ENCODE measurements around the gene AUTS2.

AUTS2 gene

DNA sequence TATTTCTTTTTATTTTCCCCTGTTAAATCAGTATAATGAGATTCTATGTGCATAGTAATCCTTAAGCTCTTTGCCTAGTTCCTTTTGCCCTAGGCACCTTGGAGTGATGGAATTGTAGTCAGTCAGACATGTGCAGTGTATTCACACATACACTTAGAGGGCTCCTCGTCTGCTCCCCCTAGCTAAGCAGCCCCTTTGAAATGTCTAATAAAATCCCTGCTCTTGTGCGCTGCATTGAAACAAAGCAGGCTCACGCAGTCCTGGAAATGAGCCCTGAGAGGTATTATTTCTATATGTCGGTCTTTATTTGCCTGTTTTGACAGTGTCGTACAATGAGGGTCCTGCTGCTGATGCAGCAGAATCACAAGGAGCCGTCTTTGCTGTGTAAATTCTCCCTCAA is 258.7 kb downstream of the AUTS2 start:
- DNase-seq (ENCODE audit: low read depth) = no peak

DNA sequence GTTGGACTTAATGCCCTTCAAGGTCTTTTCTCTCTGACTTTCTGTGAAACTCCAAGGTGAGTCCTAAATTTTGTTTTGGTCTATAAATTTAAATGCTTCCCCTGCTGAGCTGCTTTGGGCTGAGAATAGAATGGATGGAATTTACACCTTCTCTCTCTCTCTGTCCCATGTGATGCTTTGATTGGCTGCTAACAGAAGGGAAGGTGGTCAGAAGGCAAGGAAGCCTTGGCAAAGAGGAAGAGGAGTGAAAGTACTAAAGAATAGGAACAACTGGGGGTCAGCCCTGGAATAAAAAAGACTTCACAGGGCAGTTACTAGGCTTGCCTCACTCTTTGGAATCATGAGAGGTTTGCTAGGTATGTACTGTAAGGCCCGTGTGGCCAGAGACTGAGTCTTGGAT is 260.2 kb downstream of the AUTS2 start:
- no peak for DNase-seq (ENCODE audit: low read depth)

DNA sequence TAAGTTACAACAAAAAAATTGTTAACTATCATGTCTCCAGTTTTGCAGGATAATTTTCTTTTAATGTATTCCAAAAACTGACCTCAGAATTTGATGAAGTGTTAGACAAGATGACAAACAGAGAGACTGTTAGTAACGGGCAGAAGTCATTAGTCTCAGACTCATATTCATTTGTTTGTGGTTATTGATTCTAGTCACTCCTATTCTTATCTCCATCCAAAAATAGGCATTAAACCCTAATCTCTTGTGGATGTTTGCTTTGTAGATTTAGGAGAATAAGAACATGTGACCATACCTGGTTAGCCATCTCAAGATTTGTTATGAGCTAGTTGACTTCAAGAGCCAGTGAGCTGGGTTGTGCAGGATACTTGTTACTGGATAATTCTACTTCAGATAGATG is 261.1 kb downstream of the AUTS2 start:
- no peak for DNase-seq (ENCODE audit: low read depth)

DNA sequence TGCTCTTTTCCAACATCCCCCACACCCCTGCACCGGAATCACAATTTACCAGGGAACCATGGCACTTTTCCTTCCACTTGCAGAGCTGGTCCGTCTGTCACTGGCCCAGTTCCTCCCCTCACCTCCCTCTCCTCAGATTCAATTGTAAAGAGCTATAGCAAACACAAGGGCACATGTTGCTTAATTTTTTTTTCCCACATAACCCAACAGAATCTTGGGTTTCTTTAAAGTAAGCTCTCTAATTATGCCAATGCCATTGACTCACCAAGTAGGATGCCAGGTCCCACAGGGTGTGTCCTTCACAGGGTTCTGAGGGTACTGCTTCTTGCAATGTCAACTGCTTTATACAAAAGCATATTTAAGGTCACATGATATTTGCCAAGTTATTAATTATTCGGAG is 262.2 kb downstream of the AUTS2 start:
- DNase-seq (ENCODE audit: low read depth) = no peak

DNA sequence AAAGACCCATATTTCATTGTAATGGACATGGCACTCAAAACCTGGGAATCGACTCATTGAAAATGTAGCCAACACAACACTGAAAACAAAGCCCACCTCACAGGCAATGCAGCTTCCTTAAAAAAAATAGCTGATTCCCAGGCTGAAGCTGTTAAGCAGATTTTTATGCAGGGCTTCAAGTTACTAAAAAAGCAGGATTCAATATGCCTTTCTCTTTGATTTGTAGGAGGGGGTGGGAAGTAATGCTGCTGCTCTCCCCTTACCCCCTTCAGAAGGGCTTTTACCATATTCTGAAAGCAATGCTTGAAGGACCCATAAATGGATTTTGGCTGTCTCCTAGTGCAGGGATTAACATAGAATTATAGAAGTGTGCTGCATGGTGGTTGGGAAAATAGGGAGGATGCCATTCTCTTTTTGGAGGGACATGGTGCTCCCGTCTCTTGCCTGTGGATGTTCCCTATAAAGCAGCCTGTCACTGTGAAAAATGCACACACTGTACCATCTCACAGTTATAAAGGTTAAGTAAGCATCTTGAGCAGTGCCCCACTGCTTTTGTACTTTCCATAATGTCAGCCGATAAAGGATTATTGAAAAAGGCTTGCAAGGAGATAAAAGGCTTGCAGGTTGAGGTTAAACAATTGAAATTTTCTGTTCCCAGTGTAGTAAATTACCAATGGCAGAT is 262.8 kb downstream of the AUTS2 start:
- DNase-seq (ENCODE audit: low read depth) = no peak

DNA sequence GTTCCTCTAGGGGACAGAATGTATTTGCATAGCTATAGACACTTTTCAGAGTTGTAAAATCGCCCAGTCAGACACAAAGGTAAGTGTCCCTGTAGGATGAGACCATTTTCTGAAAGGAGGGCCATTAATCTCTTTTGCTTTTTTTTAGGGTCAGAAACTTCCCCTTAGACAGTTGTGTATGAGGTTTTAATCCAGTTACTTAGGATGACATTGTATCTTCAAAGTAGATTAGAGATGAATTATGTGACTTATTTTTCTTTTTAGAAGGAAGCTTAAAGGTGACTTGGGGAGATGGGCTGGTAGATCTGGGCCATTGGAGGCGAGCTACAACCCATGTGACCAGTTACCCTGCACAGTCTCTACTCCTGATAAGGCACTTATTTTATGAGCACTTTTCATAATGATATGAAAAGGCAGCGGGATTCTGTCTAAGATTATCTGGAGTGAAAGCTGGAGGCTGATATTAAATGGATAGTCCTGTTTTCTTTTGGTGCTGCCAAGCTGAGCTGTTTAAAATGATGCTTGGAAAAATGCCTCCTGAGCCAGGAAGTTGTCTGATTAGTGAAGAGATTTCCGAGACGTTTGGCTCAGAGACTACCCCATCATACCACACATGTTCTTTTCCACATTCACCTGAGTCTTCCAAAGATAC is 264.3 kb downstream of the AUTS2 start:
- DNase-seq (ENCODE audit: low read depth) = no peak

DNA sequence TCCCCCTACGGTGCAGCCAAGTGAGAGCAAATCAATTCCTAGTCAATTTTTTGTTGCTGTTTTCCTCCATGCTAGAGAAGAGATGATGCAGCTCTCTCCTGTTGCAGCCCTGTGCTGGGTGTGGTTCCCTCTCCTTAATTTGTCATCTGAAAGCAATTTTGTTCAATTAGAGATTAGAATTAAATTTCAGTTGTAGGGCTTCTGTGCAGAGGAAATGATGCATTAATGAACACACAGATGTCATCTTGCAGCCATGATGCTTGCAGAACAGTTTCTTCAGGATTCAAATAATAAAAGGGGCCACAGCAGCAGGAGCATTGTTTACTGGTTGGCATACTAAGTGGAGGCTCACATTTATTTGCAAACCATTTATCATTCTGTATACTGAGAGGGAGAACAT is 266.0 kb downstream of the AUTS2 start:
- no peak for DNase-seq (ENCODE audit: low read depth)

DNA sequence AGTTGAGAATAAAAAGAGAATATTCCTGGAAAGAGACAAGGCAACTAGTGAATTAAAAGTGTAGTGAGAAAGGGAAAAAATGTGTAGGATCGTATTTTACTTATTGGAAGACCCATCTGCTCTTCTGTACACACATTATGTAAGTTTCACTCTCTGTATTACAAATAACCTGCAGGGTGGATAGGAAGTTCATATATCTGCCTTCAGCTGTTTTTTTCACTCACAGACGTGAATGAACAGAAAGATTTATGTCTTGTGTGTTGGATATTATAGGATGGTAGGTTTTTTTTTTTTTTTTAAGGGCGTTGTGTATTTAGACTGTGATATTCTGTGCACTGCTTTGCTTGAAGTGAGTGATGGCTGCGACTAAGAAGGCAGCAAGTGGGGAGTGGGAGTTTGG is 266.5 kb downstream of the AUTS2 start:
- no peak for DNase-seq (ENCODE audit: low read depth)

DNA sequence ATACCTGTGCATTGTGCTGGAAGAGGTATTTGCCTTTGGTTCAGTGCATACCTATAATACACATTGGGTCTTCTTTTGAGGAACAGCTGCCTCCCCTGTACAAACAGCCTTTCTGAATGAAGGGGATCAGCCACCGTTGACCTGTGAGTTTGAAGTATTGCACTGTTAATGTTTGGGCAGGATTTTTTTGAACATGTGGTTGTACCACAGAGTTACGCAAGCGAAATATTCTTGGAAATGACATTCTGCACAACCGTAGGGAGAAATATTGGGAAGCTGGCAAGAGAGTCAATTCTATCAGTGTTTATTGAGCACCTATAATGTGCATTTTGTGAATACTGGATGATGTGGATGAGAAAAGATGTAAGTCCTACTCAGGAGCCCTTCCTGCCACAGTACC is 270.6 kb downstream of the AUTS2 start:
- DNase-seq (ENCODE audit: low read depth) = no peak

DNA sequence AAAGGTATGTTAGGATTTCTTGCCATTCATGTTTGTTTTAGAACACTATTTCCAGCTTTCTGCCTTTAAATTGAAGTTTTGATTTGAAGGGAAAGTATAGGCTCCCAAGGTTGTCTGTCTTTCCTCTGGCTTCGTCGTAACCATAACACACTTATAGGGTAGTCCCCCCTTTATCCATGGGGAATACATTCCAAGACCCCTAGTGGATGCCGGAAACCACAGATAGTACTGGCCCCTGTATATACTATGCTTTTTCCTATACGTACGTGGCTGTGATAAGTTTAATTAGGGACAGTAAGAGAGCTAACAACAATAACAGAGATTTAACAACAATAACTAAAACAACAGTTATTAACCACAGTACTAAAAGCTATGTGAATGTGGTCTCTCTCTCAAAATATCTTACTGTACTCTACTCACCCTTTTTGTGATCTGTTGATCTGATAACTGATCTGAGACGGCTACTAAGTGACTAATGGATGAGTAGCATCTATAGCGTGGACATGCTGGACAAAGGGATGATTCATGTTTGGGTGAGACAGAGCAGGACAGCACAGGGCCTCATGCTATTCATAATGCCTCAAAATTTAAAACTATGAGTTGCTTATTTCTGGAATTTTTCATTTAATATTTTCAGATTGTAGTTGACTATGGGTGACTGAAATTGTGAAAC is 273.1 kb downstream of the AUTS2 start:
- peak; percentile 36 for DNase-seq (ENCODE audit: low read depth)

DNA sequence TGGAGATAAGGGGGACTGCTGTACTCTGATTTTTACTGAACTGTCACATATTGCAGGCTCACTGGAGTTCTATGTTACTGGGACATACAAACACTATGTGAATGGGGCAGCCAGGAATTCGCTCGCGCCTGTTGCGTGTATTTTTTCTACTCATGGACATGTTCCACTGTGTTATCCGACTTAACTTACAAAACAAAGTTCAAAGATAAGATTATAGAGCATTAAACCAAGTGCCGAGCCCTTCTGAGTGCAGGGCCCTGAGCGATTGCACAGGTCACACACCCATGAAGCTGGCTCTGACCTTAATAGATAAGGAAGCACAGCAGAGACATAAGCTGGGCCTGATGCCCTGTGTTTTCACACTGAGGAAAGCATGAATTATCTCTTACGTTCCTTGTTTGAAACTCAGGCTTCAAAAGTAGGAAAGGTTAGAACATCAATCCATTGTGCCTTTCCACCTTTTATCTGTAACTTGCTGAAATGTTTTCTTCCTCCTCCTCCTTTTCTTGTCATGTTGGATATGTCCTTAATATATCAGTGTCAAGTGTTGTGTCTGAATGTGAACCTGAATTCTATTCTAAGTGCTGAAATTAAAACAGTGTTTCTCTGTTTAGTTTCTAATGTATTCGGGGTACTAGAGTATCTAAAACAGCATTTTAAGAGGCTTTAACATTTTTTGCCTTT is 273.8 kb downstream of the AUTS2 start:
- DNase-seq (ENCODE audit: low read depth) = no peak

DNA sequence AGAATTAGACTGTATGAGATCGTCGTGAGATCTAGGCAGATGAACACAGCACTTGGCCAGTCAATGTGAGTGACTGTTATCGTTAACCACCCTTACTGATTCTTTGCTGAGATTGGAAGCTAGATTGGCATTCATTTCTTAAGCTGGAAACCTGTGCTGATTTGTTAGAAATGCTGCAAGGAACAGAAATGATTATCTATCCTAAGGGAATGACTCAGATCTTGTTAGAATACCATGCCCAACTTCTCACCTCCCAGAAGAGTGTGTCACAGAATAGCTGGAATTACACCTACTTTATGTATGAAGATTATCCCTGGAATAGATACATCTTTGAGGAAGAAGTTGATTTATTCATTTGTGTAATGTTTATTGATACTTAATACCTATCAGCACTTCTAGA is 275.2 kb downstream of the AUTS2 start:
- DNase-seq (ENCODE audit: low read depth) = no peak

DNA sequence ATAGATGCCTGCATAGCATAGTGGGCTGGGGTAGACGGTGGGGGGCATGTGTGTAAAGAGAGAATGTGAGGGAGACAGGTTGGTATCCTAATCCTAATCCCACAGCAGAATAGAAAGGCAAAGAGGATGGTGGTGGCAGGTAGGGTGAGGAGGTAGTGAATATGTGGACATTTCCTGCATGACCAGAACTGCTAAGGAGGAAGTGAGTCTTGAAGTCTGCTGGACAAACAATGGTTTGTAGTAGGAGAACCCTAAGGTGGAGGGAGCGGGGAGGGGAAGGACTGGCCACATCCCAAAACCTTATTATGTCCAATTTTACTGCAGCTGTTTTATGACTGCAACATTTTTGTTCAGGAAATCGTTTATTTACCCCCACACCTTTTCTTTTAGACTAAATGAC is 279.7 kb downstream of the AUTS2 start:
- DNase-seq (ENCODE audit: low read depth) = no peak

DNA sequence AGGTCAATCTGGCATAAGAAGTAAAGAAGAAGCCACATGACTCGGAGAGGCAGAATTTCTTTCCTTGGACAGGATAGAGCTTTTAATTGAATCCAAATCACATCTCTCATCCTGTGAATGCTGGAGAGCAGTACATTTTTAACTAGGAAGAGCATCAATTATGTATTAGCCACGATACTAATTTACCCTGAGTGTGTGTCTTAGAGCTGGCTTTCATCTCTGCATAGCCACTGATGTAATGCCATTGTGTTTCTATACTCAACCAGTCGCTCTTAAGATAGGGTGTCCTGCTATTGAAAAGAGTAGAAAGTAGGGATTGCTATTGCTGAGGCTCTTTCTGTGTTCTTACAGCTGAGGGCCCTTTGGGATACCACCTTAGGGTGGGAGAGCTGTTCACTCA is 280.3 kb downstream of the AUTS2 start:
- DNase-seq (ENCODE audit: low read depth) = no peak

DNA sequence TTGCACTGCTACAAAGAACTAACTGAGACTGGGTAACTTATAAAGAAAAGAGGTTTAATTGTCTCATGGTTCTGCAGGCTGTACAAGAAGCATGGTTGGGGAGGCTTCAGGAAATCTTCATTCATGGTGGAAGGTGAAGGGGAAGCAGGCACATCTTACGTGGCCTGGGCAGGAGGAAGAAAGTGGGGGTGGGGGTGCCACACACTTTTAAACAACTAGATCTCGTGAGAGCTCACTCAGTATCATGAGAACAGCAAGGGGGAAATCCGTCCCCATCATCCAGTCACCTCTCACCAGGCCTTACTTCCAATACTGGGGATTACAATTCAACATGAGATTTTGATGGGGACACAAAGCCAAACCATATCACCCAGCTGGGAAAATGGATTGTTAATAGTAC is 281.7 kb downstream of the AUTS2 start:
- no peak for DNase-seq (ENCODE audit: low read depth)

DNA sequence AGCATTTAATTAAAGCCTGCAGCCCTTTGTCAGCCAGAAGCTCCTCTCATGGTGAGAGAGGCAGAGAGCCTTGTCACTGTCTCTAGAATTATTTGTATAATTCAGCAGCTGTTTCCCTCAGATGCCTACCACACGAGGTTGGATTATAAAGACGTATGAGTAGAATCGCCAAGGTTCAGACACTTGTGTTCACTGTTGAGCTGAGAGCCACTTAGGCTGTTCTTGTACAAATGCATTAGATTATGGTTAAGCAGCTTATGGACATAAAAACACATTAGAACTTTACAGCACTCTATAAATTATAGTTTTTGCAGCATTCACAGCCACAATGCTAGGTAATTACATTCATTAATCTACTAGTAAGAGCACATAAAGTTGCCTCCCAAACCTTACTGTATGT is 282.6 kb downstream of the AUTS2 start:
- DNase-seq (ENCODE audit: low read depth) = no peak

DNA sequence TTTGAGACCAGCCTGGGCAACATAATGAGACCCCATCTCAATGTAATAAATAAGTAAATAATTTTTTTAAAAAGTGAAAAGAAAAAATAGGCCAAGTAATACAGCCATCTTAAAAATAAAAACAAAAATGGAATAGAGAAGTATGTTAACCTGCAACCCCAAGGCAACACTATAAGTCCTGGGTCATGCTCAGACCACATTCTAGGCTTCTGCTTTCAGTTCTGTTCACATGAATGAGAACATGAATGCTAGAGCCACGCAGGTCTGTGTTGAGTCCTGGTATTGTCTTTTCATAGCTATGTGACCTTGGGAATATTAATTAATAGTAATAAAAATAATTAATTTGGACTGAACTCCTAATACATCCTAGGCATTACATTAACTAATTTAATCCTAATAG is 284.0 kb downstream of the AUTS2 start:
- DNase-seq (ENCODE audit: low read depth) = no peak

DNA sequence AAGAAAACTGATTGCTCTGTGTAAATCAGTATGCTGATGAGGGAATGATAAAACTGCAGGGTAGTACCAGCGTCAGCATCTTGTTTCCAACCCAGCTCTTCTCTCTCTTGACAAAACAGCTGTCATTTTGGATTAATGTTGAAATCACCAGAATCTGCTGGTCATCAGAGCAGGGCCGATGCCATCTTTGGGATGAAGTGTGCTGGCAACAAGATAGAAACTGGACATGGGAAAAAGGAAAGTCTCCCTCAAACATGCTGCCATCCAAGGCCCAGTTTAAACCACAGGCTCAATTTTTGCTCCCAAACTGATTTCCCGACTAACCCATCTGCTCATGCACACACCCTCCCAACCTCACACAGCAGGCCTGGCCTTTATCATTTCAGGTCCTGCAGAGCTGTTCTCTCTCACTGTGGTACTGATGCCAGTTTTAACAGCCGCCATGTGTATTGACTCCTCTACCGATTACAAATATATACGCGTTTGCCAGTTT is 285.2 kb downstream of the AUTS2 start:
- DNase-seq (ENCODE audit: low read depth) = no peak

DNA sequence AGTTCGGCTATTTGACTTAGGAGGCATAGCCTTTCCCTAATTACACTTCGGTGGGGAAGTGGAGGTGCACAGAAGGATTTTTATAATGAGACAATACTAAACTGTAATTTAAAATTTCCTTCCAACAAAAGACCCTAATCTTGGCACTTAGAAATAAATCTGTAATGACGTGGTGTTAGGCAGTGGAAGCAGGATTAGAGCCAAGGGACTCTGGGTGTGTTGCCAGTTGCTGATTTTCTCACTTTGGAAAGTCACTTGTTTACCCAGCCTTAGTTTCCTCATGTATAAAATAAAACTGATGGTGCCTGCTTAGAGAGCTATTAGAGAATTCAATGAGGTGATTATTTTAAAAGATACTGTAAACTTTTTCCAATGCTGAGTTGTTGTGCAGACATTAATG is 287.2 kb downstream of the AUTS2 start:
- no peak for DNase-seq (ENCODE audit: low read depth)

DNA sequence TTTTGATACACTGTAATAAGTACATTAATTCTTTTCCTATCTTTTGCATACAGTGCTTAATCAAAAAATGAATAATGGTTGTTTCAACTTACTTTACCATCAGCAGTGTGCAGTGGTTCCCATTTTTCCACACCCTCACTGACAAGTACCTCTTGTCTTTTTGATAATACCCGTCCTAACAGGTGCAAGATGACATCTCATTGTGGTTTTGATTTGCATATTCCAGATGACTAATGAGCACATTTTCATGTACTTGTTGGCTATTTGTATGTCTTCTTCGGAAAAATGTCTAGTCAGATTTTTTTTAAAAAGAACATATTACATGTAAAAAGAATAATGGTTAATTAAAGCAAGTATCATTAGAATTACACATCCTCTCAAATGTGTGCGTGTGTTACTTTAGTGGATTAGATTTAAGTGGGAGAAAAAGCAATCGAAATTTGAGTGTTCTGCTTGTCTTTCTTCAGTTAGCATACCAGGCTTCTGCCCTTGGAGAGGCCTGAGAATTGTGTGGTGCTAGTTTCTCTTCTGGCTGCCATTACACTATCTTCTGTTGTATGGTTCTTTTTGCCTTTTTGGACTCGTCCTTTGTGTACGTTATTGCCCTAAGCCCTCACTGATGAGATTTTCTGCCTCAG is 291.2 kb downstream of the AUTS2 start:
- no peak for DNase-seq (ENCODE audit: low read depth)

DNA sequence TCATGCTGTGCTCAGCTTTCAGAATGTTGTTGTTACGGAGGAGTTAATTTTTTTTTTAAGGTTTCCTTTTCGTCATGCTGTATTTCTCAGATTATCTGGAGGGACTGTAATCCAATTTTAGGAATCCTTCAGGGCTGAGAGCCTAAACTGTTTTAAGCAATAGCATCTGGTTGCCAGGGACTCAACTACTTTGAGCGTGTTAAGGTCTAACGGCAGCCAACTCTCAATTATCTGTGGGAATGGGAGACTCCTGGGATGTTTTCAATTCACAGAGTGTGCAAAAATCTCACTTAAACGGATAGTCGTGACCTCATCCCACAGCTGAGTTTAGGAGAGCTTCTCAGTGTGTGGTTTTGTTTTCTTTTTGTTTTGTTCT is 291.7 kb downstream of the AUTS2 start:
- DNase-seq (ENCODE audit: low read depth) = no peak

DNA sequence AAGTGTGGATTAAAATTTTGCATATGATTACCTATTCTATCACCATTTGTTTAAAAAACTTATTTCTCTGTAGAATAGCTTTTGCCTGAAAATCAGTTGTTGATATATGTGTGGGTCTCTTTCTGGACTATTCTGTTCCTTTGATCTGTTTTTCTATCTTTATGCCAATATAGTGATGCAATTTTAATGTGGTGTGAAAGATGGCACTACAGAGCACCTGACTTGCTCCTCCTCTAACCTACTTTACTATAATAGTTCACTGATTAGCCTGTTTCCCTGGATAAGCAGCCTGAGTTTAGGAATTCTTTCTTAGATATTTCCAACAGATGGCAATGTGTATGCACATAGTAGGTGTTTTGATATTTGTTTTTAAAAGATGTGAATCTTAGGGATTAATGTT is 294.5 kb downstream of the AUTS2 start:
- no peak for DNase-seq (ENCODE audit: low read depth)

DNA sequence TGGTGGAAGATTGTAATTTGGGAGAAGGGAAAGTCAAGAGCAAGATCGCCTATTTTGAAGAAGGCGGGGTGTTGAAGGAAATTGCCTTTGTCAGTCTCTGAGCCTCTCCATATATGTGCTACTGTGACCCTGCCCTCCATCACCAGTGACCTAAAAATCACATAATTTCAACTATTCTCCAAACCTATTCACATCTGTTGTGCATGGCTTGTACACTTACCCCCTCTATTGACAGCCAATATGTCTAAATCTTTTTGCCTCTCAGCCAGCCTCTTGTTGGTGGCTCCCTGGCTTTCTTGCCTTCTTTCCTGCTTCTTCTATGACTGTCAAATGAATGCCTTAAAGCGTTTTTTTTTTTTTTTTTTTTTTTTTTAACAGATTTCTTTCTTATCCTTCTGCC is 295.6 kb downstream of the AUTS2 start:
- DNase-seq (ENCODE audit: low read depth) = no peak

Data from ELR (cell line).